ENCODE measurements around the gene RAD51AP2.
"Not testable (repeated sequence)": the region's sequence is repeated elsewhere in the genome, so short reads cannot be mapped to it uniquely, and the experiment has no call there.

Gene RAD51AP2

DNA sequence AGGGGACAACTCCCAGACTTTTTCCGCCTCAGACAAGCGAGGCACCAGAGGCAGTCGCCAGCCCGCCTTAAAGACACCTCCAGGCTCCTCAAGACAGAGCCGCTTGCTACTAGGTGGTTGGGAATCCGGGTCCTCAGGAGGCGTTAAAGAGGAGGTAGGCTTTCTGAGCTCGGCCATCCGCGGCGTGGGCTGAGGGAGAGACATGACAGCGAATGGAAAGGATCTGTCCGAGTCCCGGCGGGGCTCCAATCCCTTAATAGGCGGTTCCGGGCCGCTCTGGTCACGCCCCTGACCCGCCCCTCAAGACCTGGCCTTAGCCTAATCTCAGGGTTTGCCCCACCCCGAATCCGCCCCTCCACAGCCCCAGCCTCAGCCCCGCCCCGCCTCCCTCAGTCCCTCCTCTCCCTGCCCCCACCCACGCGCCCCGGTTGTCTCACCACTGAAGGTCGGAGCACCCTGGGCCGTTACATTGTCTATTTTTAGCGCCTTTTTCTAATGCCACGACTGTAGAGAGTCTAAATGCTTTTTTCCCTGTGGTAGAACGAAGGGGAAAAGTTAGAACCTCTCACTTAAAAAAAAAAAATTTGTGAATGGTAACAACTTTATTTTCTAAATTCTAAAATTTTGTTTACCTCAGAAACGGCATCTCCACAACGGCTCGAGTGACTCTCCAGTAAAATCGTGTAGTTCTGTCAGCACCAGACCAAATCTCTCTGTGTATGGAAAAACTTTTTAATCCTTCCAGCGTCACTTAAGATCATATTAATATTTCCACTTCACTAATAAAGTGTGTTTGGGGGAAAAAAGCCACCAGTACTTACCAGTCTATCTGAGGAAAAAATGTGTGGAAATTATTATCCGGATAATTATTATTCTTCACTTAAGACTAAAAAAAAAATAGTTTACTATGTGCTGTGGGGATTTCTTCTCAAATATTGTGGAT lies at the start of gene RAD51AP2:
RAD51AP2 (minus strand) TSS at position 229 of the 943 bp plus-strand sequence; CDS start at position 204, 25 bp downstream.
- no peak for DNase-seq (ENCODE audit: low read depth in 2 of 2)

- not testable (repeated sequence) for DNase-seq (ENCODE audit: low read depth in 2 of 2)
Observed at GRCh38 chr2:17565726-17566125, 47.5 kb upstream of the RAD51AP2 start.

GRCh38 chr2:17558878-17559277 lies 40.6 kb upstream of the RAD51AP2 start:
- no peak for DNase-seq (ENCODE audit: low read depth in 2 of 2)

DNA sequence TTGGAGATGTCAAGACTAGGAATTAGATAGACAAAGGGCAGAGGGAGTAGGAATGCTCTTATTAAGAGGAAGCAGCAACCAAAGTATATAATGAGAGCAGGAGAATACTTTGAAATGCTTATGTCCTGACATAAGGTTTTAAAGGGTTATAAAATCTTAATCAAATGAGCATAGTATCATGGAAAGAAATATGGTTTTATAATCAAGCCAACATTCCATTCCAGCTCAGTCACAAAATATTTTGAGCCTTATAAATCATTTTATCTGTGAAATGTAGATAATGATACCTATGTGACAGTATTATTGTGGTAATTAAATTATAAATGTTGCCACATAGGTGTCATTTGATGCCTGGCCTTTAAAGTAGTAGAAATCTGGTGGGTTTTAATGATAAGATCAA lies 39.8 kb upstream of the RAD51AP2 start:
- no peak for DNase-seq (ENCODE audit: low read depth in 2 of 2)

GRCh38 chr2:17557596-17557995 lies 39.4 kb upstream of the RAD51AP2 start:
- DNase-seq (ENCODE audit: low read depth in 2 of 2), result no peak

DNA sequence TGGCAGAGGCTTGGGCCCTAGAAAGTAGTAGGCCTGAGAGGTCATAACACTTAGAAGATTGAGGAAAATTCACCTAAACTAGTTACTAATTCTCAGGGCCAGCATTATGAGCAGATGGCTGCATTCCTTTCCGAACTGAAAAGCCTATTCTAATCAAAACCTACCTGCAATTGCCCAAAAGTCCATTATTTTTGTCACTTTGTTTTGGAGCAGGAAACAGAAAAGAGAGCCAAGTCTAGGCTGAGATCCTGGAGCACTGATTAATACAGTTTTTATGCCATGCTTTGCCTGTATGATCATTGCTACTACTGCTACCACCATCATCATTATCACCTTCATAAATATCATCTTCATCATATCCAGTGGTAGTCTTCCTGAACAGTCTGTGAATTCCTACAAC lies 36.9 kb upstream of the RAD51AP2 start:
- no peak for DNase-seq (ENCODE audit: low read depth in 2 of 2)

DNA sequence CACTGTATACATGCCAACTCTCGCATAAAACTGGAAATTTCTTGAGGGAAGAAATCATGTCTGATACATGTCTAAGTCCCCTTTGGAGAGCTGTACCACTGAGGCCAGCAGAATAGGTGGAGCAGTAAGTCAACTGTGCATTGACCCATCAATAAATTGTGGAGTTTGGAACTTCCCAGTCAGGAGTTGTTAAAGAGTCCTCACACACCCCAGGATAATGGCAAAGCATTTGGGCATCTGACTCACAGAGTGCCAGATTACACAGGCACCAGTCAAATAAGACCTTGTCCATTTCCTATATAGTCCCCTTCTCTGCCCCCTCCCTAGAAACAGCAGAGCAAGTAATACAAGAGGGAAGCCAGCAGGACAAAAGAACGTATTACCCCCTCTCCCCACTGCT lies 32.7 kb upstream of the RAD51AP2 start:
- no peak for DNase-seq (ENCODE audit: low read depth in 2 of 2)

DNA sequence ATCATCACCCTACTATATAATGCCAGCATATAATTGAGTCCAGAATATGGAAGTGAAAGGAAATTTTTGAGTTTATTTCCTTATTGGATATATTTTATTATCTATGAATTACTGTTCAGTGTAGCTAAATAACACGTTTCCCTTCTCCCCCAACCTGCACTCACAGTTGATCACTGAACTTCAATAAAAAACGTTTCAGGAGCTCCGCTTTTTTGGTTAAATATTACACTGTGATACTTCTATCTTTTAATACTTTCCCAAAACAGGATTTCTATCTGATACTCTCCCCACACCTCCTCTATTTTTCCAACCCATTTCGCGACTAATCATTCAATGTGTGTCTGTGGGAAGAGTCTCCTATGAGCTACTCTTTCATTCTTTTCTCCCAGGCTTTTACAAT lies 29.5 kb upstream of the RAD51AP2 start:
- no peak for DNase-seq (ENCODE audit: low read depth in 2 of 2)

DNA sequence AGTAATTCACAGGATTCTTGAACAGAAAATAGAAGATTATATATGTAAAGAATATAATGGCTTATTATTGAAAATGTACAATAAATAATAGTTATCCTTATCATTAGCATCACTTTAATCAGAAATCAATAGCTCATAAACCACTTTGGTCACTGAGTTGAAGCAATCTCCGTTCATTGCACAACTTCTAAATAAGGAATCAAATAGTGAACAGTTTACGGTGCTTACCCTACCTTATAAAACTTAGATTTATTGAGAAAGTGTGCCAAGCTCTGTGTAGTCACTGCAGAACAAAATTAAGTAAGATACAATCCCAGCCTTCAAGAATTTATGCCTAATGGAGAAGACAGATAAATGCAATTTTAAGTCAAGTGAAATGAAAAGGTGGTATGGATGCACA lies 29.0 kb upstream of the RAD51AP2 start:
- DNase-seq (ENCODE audit: low read depth in 2 of 2), result no peak

GRCh38 chr2:17545680-17546613 lies 27.7 kb upstream of the RAD51AP2 start:
- no peak for DNase-seq (ENCODE audit: low read depth in 2 of 2)

DNA sequence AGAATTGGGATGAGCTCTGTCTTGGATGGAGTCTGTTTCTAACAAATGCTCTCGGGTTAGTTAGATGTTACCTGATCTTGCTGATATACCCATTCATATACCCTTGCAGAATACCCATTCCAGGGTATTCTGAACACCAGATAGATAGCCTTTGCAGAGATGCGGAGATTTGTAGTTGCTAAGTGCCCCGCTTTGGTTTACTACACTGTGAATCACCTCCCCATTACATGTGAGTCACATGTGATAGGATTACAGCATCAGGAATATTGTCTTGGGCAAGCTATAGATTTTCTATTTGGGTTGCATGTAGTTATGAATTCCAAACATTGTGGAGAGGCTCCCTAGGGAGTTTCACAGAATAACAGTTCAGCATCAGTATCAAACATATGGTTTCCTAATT lies 26.0 kb upstream of the RAD51AP2 start:
- DNase-seq (ENCODE audit: low read depth in 2 of 2), result no peak

GRCh38 chr2:17543848-17544247 lies 25.6 kb upstream of the RAD51AP2 start:
- DNase-seq (ENCODE audit: low read depth in 2 of 2), result no peak

DNA sequence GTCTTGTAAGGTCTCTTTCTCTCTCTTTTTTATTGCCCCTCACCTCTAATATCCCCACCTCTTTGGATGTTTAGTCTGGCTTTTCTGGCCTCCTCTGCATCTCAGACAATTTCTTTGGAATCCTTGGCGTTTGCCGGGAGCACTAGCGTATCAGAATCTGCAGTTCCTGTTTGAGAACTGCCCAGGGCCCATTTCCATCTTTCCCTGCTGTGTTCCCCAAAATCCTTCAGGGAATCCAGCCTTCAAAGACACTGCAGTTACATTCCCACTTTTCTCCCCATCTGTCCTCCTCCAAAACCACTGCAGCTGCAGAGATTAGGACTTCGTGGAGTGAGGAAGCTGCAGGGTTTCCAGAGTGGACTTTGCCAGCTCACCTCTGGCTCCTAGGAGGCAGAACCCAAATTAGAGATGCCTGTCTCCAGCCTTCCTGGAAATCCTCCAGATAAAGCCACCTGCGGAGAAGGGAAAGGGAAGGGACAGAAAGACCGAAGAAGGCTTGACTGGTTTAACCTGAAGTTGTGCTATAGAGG lies 25.0 kb upstream of the RAD51AP2 start:
- DNase-seq (ENCODE audit: low read depth in 2 of 2), result no peak

DNA sequence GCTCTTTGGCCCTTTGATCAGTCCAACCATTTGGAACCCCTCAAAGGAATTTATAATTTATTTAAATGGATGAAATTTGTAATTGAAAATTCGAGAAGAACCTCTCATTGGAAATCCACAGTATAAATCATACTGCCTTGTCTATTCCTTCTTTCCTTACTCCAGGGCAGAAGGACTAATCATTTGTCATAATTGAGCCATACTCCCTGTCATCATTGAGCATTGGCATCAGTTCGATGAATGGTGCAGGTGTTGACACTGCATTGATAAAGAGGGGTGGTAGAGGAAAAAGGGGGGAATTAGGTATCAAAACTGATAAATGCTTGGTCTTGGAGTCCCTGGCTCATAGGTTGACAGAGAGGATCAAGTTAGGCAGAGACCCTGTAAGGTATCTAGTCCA lies 24.2 kb upstream of the RAD51AP2 start:
- no peak for DNase-seq (ENCODE audit: low read depth in 2 of 2)

DNA sequence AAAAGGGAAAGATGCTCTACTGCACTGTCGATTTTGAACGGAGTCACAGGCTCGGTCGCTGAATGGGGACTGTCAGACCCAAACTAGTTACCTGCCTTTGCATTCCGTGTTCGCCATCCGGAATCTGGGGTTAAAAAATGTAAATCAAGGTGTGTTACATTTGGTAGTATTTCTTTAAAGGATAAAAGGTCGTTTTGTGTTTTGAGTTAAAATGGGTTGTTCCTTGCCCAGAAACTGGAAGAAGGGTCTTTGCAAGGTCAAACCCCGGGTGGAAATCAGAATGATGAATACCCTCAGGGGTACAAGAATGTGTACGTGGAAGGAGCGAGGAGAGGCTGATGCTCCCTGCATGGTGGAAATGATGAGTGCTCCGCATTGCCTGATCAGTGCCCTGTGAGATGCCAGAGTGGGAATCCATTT lies 23.3 kb upstream of the RAD51AP2 start:
- no peak for DNase-seq (ENCODE audit: low read depth in 2 of 2)

- no peak for DNase-seq (ENCODE audit: low read depth in 2 of 2)
Observed at GRCh38 chr2:17540813-17541530, 22.7 kb upstream of the RAD51AP2 start.

DNA sequence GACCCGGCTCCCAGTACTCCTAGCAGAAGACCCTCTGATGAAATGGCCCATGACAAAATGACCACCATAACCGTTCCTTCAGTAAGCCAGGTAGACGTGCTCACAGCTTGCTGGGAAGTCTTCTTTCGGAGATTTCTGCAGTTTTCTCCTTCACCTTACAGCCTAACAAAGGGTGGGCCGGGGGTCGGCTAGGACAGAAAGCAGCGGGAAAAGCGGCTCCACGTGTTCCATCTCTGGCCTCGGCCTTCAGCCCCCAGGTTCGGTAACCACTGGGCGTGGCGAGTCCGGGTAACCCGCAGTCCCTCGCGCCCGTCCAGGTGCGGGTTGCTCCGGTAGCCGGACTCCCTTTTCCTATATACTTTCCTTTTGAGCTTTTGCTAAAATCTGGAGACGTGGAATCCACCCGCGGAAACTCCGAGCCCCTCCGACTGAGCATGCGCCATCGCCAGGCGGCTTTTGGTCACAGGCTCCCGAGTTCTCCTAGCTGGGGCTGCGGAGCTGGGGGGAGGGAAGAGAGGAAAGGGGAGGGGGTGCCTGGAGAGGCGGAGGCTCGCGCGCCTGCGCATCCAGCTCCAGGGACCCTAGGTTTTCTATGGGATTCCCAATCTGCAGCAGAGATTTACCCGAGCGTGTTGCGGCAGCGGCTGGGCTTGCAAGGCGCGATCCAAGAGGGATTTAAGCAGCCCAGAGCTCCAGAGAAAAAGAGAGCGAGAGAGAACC lies 22.0 kb upstream of the RAD51AP2 start, which contains the start of gene VSNL1:
VSNL1 (plus strand) TSS at position 604 of the 720 bp plus-strand sequence. CDS start 51,379 bp downstream, outside the sequence.
- no peak for DNase-seq (ENCODE audit: low read depth in 2 of 2)

DNA sequence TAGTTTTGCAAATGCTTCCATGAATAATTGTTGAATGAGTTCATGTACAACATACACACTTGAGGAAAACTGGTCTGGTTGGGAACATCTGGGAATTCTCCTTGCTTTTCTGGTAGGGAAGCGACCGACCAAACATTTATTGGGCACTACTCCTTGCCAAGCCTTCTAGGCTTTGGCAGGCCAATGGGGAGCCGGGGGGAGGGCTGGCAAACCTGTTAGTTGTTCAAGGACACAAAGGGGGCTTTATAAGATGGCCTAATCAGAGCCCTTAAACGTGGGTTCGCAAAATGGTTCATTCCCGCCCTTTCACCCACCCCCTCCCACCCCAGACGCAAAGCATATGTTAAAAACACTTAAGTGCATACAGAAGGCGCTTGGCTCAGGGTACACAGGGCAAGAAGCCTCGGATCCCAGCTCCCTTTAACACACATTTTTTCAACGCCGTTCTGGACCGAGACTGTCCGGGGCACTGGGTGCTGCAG lies 21.4 kb upstream of the RAD51AP2 start:
- no peak for DNase-seq (ENCODE audit: low read depth in 2 of 2)

DNA sequence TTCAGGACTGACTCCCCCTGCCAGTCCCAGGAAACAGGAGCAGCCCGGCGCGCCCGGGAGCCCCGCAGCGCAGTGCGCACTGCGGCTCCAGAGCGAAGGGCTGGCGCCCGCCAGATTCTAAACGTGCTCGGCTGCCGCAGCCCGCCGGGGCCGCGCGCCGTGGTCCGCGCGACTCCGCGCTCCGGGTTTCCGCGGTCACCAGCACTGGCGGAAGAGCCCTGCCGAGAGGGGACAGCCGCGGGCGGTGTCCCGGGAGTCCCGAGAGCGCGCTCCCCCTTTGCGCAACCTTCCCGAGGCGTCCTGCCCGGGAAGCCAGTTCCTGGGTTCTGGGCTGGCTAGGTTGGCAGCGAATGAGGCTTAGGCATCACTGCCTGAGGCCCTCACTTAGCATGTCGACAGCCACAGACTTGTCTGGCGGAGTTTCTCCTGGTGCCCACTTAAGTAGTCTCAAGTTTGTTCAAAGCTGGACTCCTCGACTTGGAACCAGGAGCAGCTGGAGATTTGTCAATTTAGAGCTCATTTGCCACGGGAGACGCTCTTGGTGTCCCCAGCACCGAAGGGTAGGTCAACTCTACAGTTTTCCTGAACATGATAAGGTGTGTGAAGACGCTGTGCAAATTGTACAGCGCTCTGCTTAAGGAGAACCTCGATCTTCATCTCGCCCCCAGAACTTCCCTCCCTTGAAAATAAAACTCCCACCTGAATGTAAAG lies 20.8 kb upstream of the RAD51AP2 start:
- DNase-seq (ENCODE audit: low read depth in 2 of 2), result no peak
